Dermis microvascular lymphatic vessel endothelial cell (primary cell): ENCODE measurements around the gene VAPB. TPM values are rescaled to one million over a fixed set of nuclear protein-coding genes. Genes with fewer than 3 reads are reported as not detected.

Source experiments
- DNase-seq, 2 donors: peaks; one replicate each; pipeline versions ENCODE4 v3.0.0 to v3.0.0-alpha.2; 2010; ENCODE audit warnings: low read depth in 2 of 2
- total RNA-seq: library from RNA; depleted of rRNA; stranded (reverse); fragments of >200 nt; gene quantifications from 2 replicates; pipeline ENCODE4 v1.2.1, GENCODE V29; 2014

The VAPB gene
- total RNA-seq, 1 donor from 2014 or later, result 9.1 TPM

DNA sequence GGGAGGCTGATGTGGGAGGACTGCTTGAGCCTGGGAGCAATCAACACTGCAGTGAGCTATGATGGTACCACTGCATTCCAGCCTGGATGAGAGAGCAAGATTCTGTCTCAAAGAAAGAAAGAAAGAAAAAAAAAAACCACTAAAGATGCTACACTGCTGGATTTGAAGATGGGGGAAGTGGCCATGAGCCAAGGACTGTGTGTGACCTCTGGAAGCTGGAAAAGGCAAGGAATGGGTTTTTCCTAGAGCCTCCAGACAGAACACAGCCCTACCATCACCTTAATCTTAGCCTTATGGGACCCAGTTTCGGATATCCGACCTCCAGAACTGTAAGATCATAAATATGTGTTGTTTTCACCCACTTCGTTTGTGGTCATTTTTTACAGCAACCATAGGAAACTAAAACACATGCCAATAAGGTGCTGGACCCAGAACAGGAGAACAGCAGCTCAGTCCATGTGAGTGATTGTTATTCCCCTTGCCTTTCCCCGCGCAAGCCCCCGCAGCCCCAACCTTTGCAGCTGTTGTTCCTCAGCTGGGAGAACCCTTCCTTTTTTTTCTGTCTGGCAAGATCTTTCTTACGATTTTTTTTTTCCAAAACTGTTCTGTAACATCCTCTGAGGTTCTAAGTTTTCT, 11.1 kb upstream of the VAPB start:
- no peak for DNase-seq

DNA sequence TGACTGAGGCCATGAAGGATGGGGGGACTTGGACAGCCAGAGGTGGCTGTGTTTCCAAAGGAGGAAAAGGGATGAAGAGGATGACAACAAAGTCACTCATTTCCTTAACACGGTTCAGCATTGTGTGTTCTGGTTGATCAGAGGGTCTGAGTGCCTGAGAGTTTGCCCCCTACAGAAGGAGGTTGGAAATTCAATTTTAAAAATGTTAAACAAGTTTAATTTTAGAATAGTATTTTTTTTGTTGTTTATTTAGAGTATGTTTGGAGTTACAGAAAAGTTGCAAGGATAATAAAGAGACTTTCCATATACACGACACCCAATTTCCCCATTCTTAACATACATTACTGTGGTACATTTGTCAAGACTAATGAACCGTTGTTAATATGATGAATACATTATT, 10.3 kb upstream of the VAPB start:
- no peak for DNase-seq

DNA sequence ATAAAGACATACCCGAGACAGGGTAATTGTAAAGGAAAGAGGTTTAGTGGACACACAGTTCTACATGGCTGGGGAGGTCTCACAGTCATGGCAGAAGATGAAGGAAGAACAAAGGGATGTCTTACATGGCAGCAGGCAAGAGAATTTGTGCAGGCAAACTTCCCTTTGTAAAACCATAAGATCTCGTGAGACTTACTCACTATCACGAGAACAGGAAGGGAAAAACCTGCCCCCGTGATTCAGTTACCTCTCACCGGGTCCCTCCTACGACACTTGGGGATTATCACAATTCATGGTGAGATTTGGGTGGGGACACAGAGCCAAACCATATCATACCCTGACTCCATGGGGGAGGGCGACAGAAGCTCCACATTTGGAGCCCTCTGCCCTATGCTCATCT, 7.4 kb upstream of the VAPB start:
- DNase-seq, result no peak

DNA sequence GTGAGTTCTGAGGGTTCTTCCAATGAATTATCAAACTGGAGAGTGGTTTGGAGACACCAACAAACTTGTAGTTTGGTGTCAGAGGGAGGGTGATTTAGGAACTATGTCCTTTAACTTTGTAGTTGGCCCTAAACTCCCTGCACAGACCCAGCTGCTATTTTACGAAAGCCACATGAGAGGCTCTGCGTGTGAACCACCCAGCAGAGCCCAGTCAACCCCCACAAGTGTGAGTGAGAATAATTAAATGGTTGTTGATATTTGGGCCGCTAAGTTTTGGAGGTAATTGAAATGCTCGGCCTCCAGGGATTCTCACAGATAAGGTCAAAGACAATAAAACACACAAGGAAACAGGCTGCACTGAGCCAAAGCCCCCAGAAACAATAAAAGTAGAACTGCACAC, 6.9 kb upstream of the VAPB start:
- no peak for DNase-seq

DNA sequence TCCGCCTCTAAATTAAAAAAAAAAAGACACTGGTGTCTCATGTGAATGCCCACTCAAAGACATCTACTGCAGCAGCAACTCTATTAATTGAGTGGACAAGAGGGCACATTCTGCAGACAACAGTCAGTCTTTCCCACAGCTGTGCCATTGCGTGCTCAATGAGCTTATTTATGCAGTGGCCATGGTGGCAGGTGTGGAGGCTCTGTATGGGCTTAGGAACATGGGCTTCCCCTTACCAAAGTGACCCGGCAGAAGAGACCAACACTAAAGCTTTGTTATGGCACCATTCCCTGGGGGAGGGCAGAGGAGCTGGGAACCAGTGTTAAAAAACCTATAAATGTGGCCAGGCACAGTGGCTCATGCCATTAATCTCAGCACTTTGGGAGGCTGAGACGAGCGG, 4.2 kb upstream of the VAPB start:
- DNase-seq, result no peak

DNA sequence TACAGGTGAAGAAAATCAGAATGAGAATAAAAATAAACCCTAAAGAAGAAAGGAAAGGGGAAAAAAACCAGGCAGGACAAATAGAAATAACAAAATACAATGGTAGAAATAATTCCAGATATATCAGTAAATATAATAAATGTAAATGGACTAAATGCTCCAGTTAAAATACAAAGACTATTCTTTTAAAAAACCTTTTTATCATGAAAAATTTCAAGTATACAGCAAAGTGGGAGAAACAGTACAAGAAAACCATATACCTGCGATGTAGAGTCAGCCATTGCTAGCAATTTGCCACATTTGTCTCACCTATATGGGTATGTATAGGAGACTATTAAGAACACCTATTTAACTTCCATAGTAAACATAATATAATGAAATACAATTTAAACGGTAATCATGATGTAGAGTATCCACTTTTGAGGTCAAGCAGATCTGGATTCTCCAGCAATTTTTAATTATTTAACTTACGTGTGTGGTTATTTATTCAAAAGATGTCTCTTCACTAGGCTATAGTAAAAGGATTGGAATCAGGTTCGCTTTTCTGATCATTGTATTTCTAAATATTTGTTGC, 914 bp upstream of the VAPB start:
- no peak for DNase-seq

DNA sequence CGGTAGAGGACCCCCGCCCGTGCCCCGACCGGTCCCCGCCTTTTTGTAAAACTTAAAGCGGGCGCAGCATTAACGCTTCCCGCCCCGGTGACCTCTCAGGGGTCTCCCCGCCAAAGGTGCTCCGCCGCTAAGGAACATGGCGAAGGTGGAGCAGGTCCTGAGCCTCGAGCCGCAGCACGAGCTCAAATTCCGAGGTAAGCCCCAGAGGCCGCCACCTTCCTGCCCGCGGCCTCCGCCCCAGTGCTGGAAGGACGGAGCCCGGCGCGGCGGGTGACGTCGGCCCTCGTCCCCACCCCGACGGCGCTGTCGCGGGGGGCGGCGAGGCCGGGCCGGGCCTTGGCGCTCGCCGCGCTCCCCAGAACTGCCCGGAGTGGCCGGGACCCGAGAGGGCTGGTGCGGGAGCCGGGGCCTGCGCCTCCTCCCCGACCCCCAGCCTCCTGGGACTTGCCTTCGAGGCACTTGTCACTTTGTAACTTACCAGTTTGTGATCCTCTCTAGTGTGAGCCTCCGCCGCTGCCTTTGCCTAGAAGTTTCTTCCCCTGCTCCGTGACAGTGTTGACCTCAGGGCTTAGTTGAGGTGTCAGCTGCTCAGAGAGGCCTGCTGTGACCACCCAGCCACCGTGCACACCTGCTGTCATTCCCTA, 417 bp downstream of the VAPB start:
- DNase-seq, result peak in 1 of 2 donors; percentile 62

DNA sequence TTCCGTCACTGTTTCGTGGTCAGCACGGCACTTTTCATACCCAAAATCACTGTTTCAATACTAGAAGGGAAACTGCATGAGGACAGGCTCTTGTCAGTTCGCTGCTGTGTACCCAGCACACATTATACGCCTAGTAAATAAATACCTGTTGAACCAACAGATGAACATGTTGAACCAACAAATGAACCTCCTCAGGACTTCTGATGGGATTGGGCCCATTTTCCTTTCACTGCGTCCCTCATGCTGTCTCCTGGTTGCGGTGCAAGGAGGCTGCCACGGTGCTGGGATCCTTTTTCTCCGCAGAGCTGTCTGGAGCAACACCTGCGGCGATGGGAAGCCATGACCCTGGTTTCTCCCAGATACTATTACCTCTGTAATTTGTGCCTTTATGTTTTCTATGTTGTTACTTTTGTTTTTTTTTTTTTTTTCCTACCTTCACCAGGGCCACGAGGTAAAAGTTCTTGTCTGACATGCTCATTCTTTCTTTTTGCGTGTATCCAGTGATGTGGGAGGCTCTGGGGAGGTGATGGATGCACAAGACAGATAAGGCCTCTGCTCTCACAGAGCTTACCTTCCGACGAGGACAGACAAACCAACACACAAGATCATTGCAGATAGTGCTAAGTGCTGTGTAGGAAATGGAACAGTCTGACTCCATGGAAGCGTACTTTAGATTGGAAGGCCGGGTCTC, 1.1 kb downstream of the VAPB start:
- peak in 1 of 2 donors; percentile 7 for DNase-seq

DNA sequence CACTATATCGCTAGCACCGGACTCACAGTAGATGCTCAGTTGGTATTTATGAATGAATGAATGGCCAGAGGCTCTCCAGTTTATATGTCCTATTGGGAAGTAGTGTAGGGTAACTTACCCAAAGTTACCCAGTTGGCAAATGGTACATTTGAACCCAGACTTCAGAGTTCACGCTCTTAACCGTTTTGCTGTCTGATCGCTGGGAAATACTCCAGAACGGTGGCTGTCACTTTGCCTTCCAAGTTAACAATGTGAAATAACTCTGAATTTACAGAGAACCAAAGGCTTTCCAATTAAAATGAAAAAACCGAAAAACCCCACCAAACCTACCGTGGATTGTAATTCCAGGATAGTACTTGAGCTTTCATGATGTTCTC, 1.6 kb downstream of the VAPB start:
- no peak for DNase-seq

DNA sequence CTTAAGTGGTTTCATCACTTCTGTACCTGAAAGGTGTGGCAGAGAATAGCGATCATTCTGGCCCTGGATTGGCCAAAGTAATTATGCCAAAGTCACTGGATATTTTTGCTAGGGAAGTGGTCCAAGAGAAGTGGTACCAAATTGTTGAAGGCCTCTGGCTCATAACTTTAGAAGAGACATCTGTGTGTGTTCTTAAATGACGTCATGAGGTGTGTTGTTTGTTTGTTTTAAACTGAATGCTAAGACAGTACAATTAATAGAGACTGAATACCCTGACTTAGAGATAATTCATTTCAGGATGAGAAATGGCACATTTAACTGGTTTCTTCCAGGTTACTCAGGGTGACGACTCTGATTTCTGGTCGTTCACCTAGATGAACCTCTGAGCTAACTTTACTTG, 3.3 kb downstream of the VAPB start:
- DNase-seq, result no peak

DNA sequence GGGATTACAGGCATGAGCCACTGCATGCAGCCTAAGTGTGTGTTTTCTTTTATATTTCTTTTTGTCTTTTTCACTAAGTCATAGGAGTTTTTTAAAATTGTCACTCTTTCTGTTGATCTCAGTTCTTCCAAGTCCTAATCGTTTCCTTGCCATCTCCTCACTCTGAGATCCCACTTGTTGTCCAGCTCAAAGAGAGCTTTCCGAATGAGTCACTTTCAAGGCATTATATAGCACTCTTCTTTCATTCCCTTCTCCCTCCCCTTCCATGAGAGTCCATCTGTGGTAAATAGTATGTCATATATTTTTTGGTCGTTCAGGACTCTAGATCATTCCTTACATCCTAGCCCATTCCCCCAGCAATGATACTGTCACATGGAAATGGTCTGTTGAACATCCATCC, 4.3 kb downstream of the VAPB start:
- no peak for DNase-seq

DNA sequence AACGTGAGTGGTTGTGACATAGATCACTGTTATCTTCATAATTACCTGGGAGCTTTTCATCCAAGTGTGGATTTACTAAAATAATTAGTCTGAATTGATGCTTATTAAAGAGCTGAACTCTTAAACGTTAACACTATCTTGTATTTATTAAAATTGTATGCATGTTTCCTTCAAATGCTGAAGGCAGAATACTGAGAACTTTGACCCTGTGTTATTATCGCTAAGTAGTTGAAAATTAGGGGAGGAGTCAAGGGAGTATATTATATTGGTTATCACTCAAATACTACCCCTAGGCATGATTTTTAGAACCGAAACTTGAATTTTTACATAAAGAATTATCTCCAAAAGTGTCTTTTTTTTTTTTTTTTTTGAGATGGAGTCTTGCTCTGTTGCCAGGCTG, 5.8 kb downstream of the VAPB start:
- no peak for DNase-seq

DNA sequence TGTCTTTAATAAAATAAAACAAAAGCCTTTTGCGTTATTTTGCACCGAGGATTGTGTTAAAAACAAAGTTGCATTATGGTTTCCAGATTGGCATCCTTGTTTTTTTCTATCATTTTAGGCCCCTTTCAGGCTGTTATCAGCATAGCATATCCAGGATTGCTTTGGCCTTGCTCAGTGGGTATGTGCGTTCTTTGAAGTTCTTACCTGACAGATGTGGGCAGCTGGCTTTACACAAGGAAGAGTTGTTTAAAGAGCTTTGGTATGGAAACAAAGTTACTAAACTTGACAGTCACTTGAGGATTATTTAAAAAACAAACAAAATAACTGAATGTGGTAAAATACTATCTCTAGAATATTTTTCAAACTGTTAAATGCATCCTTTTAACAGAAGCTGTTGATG, 6.6 kb downstream of the VAPB start:
- no peak for DNase-seq

DNA sequence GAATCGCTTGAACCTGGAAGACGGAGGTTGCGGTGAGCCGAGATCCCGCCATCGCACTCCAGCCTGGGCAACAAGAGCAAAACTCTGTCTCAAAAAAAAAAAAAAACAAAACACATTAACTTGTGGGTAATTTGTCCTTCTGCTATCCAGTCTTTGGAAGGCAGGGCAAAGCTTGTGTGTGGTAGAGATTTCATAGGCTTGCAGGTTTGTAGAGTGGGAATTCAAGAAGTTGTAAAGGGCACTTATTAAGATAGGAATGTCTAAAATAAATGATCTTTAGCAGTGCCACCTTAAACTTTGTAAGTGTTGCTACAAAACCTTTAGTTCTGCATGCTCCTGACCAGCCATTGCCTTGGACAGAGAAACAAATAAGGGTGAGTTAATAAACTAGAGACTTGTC, 8.4 kb downstream of the VAPB start:
- no peak for DNase-seq

DNA sequence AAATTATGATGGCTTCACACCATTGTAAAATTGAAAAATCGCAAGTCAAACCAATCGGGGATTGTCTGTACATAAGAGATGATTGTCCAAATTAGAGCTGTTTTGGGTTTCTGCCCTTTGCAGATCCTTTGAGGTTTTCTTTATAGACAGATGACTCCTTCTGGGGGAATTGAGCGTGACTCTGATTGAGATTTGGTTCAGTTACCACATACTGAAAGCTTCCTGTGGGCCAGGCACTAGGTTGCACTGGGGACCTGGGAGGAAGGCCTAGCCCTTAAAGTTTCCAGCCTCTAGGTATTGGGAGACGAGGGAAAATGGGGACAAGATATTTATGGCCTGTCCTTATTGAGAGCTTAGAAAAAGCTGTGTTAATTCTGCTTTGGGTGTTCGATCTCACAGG, 9.2 kb downstream of the VAPB start:
- no peak for DNase-seq

DNA sequence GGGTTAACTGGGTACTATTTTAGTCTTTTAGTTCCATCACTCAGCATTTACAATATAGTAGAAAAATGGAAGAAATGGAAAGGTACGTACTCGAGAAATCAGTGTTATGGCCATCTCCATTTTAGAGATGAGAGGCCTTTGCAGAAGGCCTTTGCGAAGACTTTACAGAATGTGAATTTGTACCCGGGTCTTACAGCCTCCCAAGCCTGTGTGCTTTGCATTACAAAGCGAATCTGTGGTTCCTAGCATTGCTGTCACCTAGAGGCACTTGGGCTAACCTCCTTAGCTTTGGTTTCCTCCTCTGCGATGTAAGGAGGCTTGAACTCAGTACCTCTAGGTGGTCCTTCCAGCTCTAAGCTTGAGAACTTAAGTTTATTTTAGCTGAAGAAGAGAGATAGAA, 10.9 kb downstream of the VAPB start:
- DNase-seq, result no peak

DNA sequence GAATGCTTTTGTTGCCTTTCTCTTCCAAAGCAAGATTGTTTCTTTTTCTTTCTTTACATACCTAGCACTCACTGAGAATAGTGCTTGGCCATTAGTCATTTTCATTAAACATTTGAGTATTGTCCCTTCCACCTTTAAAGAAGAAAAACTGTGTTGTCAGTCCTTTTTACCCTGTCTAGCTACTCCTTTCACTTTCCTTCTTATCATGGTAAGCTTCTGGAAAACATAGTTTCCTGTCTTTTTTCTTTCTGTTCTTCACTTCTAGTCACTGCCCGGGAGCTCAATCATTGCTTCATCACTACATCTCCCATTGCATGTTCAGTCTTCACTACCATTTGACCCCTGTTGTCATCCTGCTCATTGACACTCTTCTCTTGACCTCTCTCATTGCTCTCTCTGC, 12.1 kb downstream of the VAPB start:
- no peak for DNase-seq

DNA sequence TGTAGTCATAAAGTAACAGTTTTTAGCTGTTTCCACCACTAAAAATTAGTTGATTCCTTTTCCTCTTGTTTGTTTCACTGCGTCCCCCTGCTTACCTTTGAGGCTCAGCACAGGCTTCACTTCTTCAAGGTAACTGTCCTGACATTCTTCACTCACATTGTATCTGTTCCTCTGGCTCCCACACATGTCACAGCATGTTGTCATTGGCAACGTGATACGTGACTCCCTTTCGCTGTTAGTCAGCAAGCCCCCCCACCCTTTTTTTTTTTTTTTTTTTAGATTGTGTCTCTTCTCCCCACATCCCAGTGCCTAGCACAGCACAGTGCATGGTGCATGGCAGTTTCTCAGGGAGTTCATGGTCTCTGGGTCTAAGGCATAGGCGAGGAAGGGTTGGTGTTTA, 13.3 kb downstream of the VAPB start:
- DNase-seq, result no peak

DNA sequence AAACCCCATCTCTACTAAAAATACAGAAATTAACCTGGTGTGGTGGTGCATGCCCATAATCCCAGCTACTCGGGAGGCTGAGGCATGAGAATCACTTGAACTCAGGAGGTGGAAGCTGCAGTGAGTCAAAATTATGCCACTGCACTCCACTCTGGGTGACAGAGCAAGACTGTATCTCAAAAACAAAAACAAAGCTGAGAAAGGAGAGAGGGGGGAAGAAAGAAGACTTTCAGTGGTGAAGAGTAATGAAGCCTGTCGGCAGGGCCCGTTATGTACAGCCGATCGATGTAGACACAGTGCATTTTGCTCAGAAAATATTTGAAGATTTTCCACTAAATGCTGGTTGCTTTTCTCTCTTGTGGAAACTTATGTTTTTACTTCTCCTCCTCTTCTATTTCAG, 13.8 kb downstream of the VAPB start:
- no peak for DNase-seq

DNA sequence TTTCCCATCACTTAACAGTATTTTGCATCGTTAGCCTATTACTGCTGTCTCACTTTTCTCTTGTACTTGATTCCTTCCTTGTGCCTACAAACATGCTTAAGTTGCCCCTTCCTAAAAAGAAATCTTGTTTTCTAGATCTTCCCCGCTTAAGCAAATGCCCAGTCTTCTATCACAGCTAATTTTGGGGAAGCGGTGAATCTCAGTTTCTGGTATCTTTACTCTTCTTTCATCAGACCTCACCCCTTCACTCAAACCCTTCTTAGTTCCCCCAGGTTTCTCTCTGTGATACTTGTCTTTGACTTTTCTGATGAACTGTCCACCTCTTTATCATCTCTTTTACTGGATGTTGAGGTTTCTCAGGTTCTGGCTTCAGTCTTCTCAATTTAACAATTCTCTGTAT, 14.2 kb downstream of the VAPB start:
- no peak for DNase-seq

DNA sequence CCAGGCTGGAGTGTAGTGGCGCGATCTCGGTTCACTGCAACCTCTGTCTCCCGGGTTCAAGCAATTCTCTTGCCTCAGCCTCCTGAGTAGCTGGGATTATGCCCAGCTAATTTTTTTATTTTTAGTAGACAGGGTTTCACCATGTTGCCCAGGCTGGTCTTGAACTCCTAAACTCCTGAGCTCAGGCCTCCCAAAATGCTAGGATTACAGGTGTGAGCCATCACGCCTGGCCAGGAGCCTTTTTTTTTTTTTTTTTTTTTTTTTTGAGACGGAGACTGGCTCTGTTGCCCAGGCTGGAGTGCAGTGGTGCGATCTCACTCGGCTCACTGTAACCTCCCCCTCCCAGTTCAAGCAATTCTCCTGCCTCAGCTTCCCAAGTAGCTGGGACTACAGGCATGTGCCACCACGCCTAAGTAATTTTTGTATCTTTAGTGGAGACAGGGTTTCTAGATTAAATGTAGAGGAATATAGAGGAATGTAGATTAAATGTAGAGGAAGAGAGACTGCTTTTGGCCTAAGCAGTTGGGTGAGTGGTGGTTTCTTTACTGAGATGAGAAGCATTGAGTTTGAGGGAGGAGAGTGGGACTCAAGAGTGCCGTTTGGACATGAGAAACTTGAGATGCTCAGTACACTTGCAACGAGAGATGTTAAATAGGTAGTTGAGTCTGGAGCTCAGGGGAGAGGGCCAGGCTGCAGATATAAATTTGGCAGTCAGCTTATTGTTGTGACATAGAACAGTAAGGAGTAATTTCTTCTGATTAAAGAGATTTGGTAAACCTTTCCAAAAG, 16.7 kb downstream of the VAPB start:
- no peak for DNase-seq

DNA sequence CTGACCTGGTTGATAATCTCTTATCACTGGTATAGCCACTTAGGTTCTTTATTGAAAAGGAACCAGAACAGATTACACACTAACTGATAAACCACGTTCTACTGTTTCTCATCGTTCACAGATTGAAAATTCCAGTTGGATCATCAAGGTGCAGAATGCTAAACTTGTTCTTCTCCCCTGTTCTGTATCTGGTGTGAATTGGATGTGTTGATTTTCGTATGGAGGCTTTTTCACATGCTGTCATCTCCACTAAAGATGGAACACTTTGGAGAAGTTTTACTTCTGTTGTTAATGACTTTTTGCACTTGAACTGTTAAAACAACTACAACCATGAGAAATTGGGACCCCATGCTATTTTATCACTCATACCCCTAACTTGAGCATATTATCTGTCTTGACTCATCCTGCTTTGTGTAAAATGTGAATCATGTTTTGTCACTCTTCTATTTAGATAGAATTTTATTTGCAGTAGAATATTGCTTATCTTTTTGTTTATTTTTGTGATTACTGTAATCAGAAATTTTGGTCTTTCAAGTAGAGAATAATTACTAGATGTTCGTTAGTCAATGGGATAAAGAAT, 17.5 kb downstream of the VAPB start:
- no peak for DNase-seq
